Endothelial cell of umbilical vein (primary cell): Measurements from ENCODE around the gene CDK4. TPM values are rescaled to one million over a fixed set of nuclear protein-coding genes. Genes with fewer than 3 reads are reported as not detected.

Source experiments
- BruUV-seq: library from RNA; stranded (reverse); fragments of 400-500 nt; replicated peaks from 2 replicates; lab custom pipeline; 2021; lab: Mats Ljungman, UMichigan
- CTCF ChIA-PET: fragments of 300-600, 350-600 bp; sonication (Branson Sonifier 250); formaldehyde crosslinking; loops from one replicate; lab custom pipeline; 2021; ENCODE audit warnings: antibody characterized with exemption, inconsistent platforms; lab: Charles Lee
- POLR2A ChIA-PET: fragments of 300-600, 350-600 bp; sonication (Branson Sonifier 250); formaldehyde crosslinking; loops from one replicate; lab custom pipeline; 2021; ENCODE audit warnings: antibody characterized with exemption, inconsistent platforms; lab: Charles Lee
- DNase-seq: peaks from one replicate; pipeline ENCODE4 v3.0.0-alpha.2; 2011; ENCODE audit warnings: low read depth, low spot score
- FAIRE-seq: peaks from 2 replicates; lab custom pipeline; 2011; peaks lifted over from hg19 to GRCh38; lab: Jason Lieb, UNC
- H2AFZ ChIP-seq: 2 replicates; pipeline ENCODE4 v1.6.0; 2012; ENCODE audit warnings: low read depth, low read length, control low read depth, inconsistent platforms
- H3K27ac ChIP-seq: 2 replicates; pipeline ENCODE4 v1.5.1; 2011; ENCODE audit warnings: low read depth, mild to moderate bottlenecking, control low read depth, low read length, moderate library complexity; ENCODE audit not compliant: insufficient read depth
- H3K27me3 ChIP-seq, 2 experiments: 2 replicates each; pipeline versions ENCODE4 v1.6.0 to v1.6.1; 2011; ENCODE audit warnings: low read length in 2 of 2, mixed read lengths in 1 of 2; ENCODE audit not compliant: control insufficient read depth in 2 of 2, insufficient read depth in 2 of 2
- H3K36me3 ChIP-seq, 2 experiments: 2 replicates in 1 of 2; 3 replicates in 1 of 2; pipeline ENCODE4 v1.5.1; 2011; ENCODE audit warnings: low read length in 2 of 2, mild to moderate bottlenecking in 1 of 2, moderate library complexity in 1 of 2; ENCODE audit not compliant: control insufficient read depth in 2 of 2, insufficient read depth in 2 of 2; ENCODE audit errors: extremely low read depth in 1 of 2
- H3K4me1 ChIP-seq: 3 replicates; pipeline ENCODE4 v1.5.1; 2011; ENCODE audit warnings: mild to moderate bottlenecking, low read length; ENCODE audit not compliant: control insufficient read depth, insufficient read depth; ENCODE audit errors: extremely low read depth
- H3K4me2 ChIP-seq: 2 replicates; pipeline ENCODE4 v1.6.1; 2011; ENCODE audit warnings: low read length, control low read depth, mixed read lengths; ENCODE audit not compliant: insufficient read depth
- H3K4me3 ChIP-seq, 3 experiments: fragments of 200-600 bp in 1 of 3; sonication (generic), shearing (Covaris generic) in 1 of 3; replicated peaks in 1 of 3; 2 replicates each; pipeline ENCODE4 v1.5.1; 2011 to 2016; ENCODE audit warnings: control low read depth in 3 of 3, low read length in 3 of 3, mild to moderate bottlenecking in 2 of 3, inconsistent platforms in 1 of 3, low read depth in 1 of 3, moderate library complexity in 1 of 3; ENCODE audit not compliant: insufficient read depth in 1 of 3
- H3K79me2 ChIP-seq: 2 replicates; pipeline ENCODE4 v1.6.0; 2012; ENCODE audit warnings: low read length, inconsistent platforms; ENCODE audit not compliant: control insufficient read depth, insufficient read depth
- H3K9ac ChIP-seq: replicated peaks from 2 replicates; pipeline ENCODE3; 2011; ENCODE audit warnings: low read length, control low read depth; ENCODE audit not compliant: insufficient read depth; ENCODE audit errors: extremely low read depth
- H3K9me1 ChIP-seq: replicated peaks from 3 replicates; pipeline ENCODE4 v1.6.0; 2011; ENCODE audit warnings: mild to moderate bottlenecking, low read length; ENCODE audit not compliant: control insufficient read depth, insufficient read depth; ENCODE audit errors: extremely low read depth
- H3K9me3 ChIP-seq: replicated peaks from 2 replicates; pipeline ENCODE4 v1.5.1; 2012; ENCODE audit warnings: low read length, inconsistent platforms; ENCODE audit not compliant: control insufficient read depth, insufficient read depth
- H4K20me1 ChIP-seq: replicated peaks from 2 replicates; pipeline ENCODE3; 2011; ENCODE audit warnings: mild to moderate bottlenecking, low read length; ENCODE audit not compliant: control insufficient read depth, insufficient read depth; ENCODE audit errors: extremely low read depth
- CTCF ChIP-seq, 2 donors: IDR thresholded peaks; 1 replicate in 1 of 2; 2 replicates in 1 of 2; pipeline ENCODE4 v1.5.1; 2011; ENCODE audit warnings: low read length in 2 of 2, mild to moderate bottlenecking in 2 of 2, moderate library complexity in 2 of 2, control low read depth in 1 of 2, inconsistent platforms in 1 of 2, low read depth in 1 of 2; ENCODE audit not compliant: insufficient read depth in 1 of 2; ENCODE audit errors: extremely low read depth in 1 of 2
- EZH2 ChIP-seq: IDR thresholded peaks from 2 replicates; pipeline ENCODE4 v1.6.1; 2012; ENCODE audit warnings: borderline replicate concordance, low read depth, mild to moderate bottlenecking, moderate library complexity, low read length, inconsistent platforms; ENCODE audit not compliant: severe bottlenecking
- FOS ChIP-seq: IDR thresholded peaks from 2 replicates; pipeline ENCODE4 v1.6.1; 2011; ENCODE audit warnings: mild to moderate bottlenecking, low read length, moderate library complexity, borderline replicate concordance; ENCODE audit not compliant: insufficient read depth
- GATA2 ChIP-seq: IDR thresholded peaks from 2 replicates; pipeline ENCODE4 v1.7.0; 2011; ENCODE audit warnings: low read depth, mild to moderate bottlenecking, moderate library complexity, mixed read lengths, low read length; ENCODE audit not compliant: insufficient read length, insufficient read depth
- JUN ChIP-seq: IDR thresholded peaks from 2 replicates; pipeline ENCODE4 v1.6.1; 2011; ENCODE audit warnings: borderline replicate concordance, low read depth; ENCODE audit not compliant: insufficient read length, insufficient read depth
- MYC ChIP-seq: IDR thresholded peaks from one replicate; pipeline ENCODE4 v1.6.1; 2011; ENCODE audit warnings: mild to moderate bottlenecking, low read depth, low read length
- POLR2A ChIP-seq: IDR thresholded peaks from 2 replicates; pipeline ENCODE4 v1.6.1; 2012; ENCODE audit warnings: low read depth, mild to moderate bottlenecking, control low read depth, low read length
- POLR2AphosphoS5 ChIP-seq: IDR thresholded peaks from 2 replicates; pipeline ENCODE4 v1.6.1; 2012; ENCODE audit warnings: low read depth, mild to moderate bottlenecking, control low read depth, low read length, moderate library complexity; ENCODE audit not compliant: insufficient read depth
- dilution Hi-C: fragments of 300-500 bp; cut with MboI; formaldehyde crosslinking; loops from one replicate; pipeline ENCODE4 v1.15.0; 2019; ENCODE audit warnings: low sequenced_read_pairs; ENCODE audit not compliant: extremely low pct_ligation_motif_present
- intact Hi-C: fragments of 100-400 bp; cut with micrococcal nuclease; formaldehyde crosslinking; loops from one replicate; pipeline ENCODE4 v1.10.0; 2022
- polyA plus RNA-seq, 4 experiments: library from polyadenylated mRNA; depleted of rRNA in 3 of 4; stranded (reverse) in 3 of 4; unstranded in 1 of 4; fragments of >200 nt; gene quantifications; 2 replicates each; pipeline versions ENCODE4 v1.2.1 to v1.2.3, GENCODE V29; 2011 to 2012; ENCODE audit warnings: missing spikeins in 1 of 4
- total RNA-seq: library from RNA; stranded (reverse); gene quantifications from 2 replicates; pipeline ENCODE4 v1.2.3, GENCODE V29; 2021
- TF ChIP-seq, protein P1 (sequence below): IDR thresholded peaks from 2 replicates; pipeline ENCODE4 v1.6.1; 2011; ENCODE audit not compliant: insufficient read depth, insufficient read length

Gene CDK4
- total and polyA plus RNA-seq, 2 donors (not counting 3 experiments of a cell fraction or from before 2014, with no cell fraction given), result 171 to 332 TPM

GRCh38 chr12:57724936-57725740 lies 27.0 kb downstream of the CDK4 start:
- Histone ChIP-seq H3K79me2 (no peaks in the 10 kb centered on the region), H3K9me3 (no peaks in the 10 kb centered on the region), H4K20me1 (no peaks in the 10 kb centered on the region), H3K27me3 (peaks cover 0 to 3% of the 10 kb centered on the region in 2 experiments), H3K36me3 (peaks cover 0 to 3% of the 10 kb centered on the region in 2 experiments), H3K4me2 (no peak overlapping the region), H3K4me3 (no peak overlapping the region), H2AFZ (no peak overlapping the region), H3K9me1 (no peaks in the 10 kb centered on the region), H3K9ac (no peak overlapping the region), H3K27ac (no peak overlapping the region), H3K4me1 (peaks cover 7% of the 10 kb centered on the region)
- no peak for TF ChIP-seq GATA2
- no peak for TF ChIP-seq CTCF (IDR thresholded peaks at IDR 0.05; ENCODE audit: extremely low read depth in 1 of 2, insufficient read depth in 1 of 2, low read depth in 1 of 2, low read length in 2 of 2)
- no peak for TF ChIP-seq JUN
- TF ChIP-seq, protein P1, sequence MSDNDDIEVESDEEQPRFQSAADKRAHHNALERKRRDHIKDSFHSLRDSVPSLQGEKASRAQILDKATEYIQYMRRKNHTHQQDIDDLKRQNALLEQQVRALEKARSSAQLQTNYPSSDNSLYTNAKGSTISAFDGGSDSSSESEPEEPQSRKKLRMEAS, result no peak
- TF ChIP-seq FOS, result no peak
- TF ChIP-seq POLR2AphosphoS5, result no peak
- no peak for TF ChIP-seq MYC
- no peak for TF ChIP-seq POLR2A
- TF ChIP-seq EZH2, result no peak
- intact Hi-C loops, result no loop called here
- ChIA-PET POLR2A (no interaction called here), CTCF (interaction anchor here (1.0 to 4.6 kb wide), 14 partner anchors 11 to 114 kb away, joined by 3 to 48 read pairs (median 8); partner anchors contain the start of genes AGAP2, ARHGEF25, CDK4 and CYP27B1)
- no TSS peak for BruUV-seq
- dilution Hi-C loops, result no loop called here
- no peak for DNase-seq
- FAIRE-seq, result no peak
